BLaER1 treated with 17β-estradiol and CSF1 and Interleukin-3, amounts not matched to agents 10 nM and 100 nM (cell line): ENCODE measurements around the gene CCDC47.
A peak's percentile ranks its signal among the peaks of the same experiment; 100 is the strongest.

Experiments used
- H3K27ac ChIP-seq, 11 experiments: shearing (Covaris generic); formaldehyde crosslinking; 2 replicates each; pipeline ENCODE4 v1.8.1; 2022
- H3K27me3 ChIP-seq, 11 experiments: shearing (Covaris generic); formaldehyde crosslinking; 2 replicates each; pipeline ENCODE4 v1.8.1; 2022
- H3K36me3 ChIP-seq, 11 experiments: shearing (Covaris generic); formaldehyde crosslinking; 2 replicates each; pipeline ENCODE4 v1.8.1; 2022
- H3K4me1 ChIP-seq, 10 experiments: shearing (Covaris generic); formaldehyde crosslinking; 2 replicates each; pipeline ENCODE4 v1.8.1; 2022
- H3K4me2 ChIP-seq, 11 experiments: shearing (Covaris generic); formaldehyde crosslinking; 2 replicates each; pipeline ENCODE4 v1.8.1; 2022
- H3K4me3 ChIP-seq, 10 experiments: shearing (Covaris generic); formaldehyde crosslinking; 2 replicates each; pipeline ENCODE4 v1.8.1; 2022
- H3K9ac ChIP-seq, 11 experiments: shearing (Covaris generic); formaldehyde crosslinking; 2 replicates each; pipeline ENCODE4 v1.8.1; 2022
- H3K9me3 ChIP-seq, 11 experiments: shearing (Covaris generic); formaldehyde crosslinking; replicated peaks in 1 of 11; 2 replicates each; pipeline ENCODE4 v1.8.1; 2022
- H4K20me1 ChIP-seq, 11 experiments: shearing (Covaris generic); formaldehyde crosslinking; 2 replicates each; pipeline ENCODE4 v1.8.1; 2022
- Cebpa-rat ChIP-seq, 11 experiments: shearing (Covaris generic); IDR thresholded peaks; 2 replicates each; pipeline ENCODE4 v1.8.1; 2022

The CCDC47 gene

DNA sequence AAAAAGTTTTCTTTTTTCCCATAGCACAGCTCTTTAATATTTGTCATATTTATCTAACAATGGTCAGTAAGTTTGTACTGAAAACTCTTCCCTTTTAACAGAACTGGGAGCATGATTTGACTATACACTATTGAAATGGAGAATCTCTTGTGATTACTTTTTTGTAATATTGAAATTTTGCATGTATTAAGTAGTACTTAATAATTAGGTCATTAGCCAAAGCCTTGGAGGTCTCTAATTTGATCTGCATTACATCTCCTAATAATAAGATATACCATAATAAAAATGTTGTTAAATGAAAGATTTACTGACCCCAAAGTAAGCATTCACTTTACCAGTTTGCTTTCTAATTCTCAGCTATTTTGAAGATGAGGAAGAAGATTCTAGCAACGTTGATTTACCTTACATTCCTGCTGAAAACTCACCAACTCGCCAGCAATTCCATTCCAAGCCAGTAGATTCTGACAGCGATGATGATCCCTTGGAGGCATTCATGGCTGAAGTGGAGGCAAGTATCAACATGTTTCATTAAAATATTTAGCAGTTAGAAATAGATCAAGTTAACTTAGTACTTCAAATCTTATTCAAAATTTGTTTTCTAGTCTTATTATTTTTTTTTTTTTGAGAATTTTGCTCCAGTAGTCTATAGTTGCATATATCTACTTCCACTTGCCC lies 18.8 kb upstream of the CCDC47 start:
- no peaks in the 10 kb centered on the region for H3K9me3 ChIP-seq
- H3K36me3 ChIP-seq: peaks cover 98 to 100% (median 100%) of the 10 kb centered on the region in 11 experiments
- peaks cover 68 to 100% (median 94%) of the 10 kb centered on the region in 11 experiments; a peak in 21 of 22 replicates for H4K20me1 ChIP-seq
- no peak overlapping the region for H3K9ac ChIP-seq
- no peak overlapping the region for H3K4me3 ChIP-seq
- H3K27ac ChIP-seq: no peak overlapping the region
- no peak for TF ChIP-seq Cebpa-rat (IDR thresholded peaks at IDR 0.05)
- no peaks in the 10 kb centered on the region for H3K27me3 ChIP-seq
- no peak overlapping the region for H3K4me2 ChIP-seq
- H3K4me1 ChIP-seq: peaks cover 0 to 4% (median 0%) of the 10 kb centered on the region in 10 experiments; a peak in 4 of 20 replicates

- Histone ChIP-seq H3K27me3 (no peaks in the 10 kb centered on the region), H3K4me3 (no peak overlapping the region), H3K4me2 (no peak overlapping the region), H4K20me1 (peaks cover 78 to 100% (median 94%) of the 10 kb centered on the region in 11 experiments), H3K27ac (no peak overlapping the region), H3K4me1 (peaks cover 0 to 19% (median 0%) of the 10 kb centered on the region in 10 experiments; a peak in 4 of 20 replicates), H3K9ac (no peak overlapping the region), H3K36me3 (peaks cover 88 to 100% (median 100%) of the 10 kb centered on the region in 11 experiments), H3K9me3 (no peaks in the 10 kb centered on the region)
- TF ChIP-seq Cebpa-rat (IDR thresholded peaks at IDR 0.05): no peak
These were observed 16.7 kb upstream of the CCDC47 start for GRCh38 chr17:63790057-63790456.

DNA sequence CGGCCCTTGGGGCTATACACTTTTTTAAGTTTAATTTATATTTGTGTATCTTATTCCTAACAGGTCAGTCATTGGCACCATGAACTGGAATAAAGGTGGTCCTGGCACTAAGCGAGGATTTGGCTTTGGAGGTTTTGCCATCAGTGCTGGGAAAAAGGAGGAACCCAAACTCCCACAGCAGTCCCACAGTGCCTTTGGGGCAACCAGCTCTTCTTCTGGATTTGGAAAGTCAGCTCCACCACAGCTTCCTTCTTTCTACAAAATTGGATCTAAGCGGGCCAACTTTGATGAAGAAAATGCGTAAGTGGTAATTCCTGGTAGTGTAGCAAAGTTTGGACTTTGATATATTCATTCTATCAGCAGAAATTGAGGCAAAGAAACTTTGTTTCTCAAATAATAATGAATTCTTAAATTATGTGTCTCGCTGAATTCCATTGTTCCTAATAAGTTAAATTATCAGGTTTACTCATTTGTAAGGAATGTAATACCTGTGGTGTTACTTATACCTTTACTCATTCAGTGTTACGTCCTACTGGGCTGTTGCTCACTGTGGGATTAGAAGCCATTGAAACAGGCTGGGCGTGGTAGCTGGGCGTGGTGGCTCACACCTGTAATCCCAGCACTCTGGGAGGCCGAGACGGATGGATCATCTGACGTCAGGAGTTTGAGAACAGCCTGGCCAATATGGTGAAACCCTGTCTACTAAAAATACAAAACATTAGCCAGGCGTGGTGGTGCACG lies 13.7 kb upstream of the CCDC47 start:
- H3K27ac ChIP-seq: no peak overlapping the region

DNA sequence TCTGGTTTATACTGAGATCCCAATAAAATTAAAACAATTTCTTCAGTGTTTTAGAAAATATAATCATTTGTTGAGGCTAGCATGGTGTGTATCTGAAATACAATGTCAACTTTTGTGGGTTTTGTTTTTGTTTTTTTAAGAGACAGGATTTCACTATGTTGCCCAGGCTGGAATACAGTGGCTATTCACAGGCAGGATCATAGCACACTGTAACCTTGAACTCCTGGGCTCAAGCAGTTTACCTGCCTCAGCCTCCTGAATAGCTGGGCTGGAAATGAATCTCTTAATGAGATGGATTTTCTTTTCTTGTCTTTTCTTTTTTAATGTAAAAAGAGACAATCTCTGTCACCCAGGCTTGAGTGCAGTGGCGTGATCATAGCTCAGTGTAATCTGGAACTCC lies 12.7 kb upstream of the CCDC47 start:
- Histone ChIP-seq H3K27ac (no peak overlapping the region), H3K27me3 (no peaks in the 10 kb centered on the region), H3K9ac (no peak overlapping the region), H3K9me3 (no peaks in the 10 kb centered on the region), H4K20me1 (peaks cover 95 to 100% (median 100%) of the 10 kb centered on the region in 11 experiments), H3K4me2 (0 out of 22 replicates have a peak overlapping the region, but pooled peaks of 1 of the 11 experiments have one; percentile 29), H3K36me3 (peaks cover 80 to 100% (median 97%) of the 10 kb centered on the region in 11 experiments), H3K4me3 (no peak overlapping the region), H3K4me1 (peaks cover 0 to 19% (median 0%) of the 10 kb centered on the region in 10 experiments; a peak in 4 of 20 replicates)
- no peak for TF ChIP-seq Cebpa-rat (IDR thresholded peaks at IDR 0.05)

More for the DNA sequence above, 13.7 kb upstream of the CCDC47 start:
- Histone ChIP-seq H3K4me2 (peak overlapping the region in 3 of 11 experiments; percentile 5 to 29 (median 27); a peak in 3 of 22 replicates), H3K9ac (no peak overlapping the region), H3K4me3 (no peak overlapping the region), H3K4me1 (peaks cover 0 to 19% (median 0%) of the 10 kb centered on the region in 10 experiments; a peak in 4 of 20 replicates), H3K27me3 (no peaks in the 10 kb centered on the region), H4K20me1 (peaks cover 96 to 100% (median 100%) of the 10 kb centered on the region in 11 experiments), H3K9me3 (no peaks in the 10 kb centered on the region), H3K36me3 (peaks cover 84 to 100% (median 99%) of the 10 kb centered on the region in 11 experiments)
- no peak for TF ChIP-seq Cebpa-rat (IDR thresholded peaks at IDR 0.05)

GRCh38 chr17:63785556-63785955 lies 12.2 kb upstream of the CCDC47 start:
- no peak overlapping the region for H3K4me2 ChIP-seq
- H3K27ac ChIP-seq: no peak overlapping the region
- no peak for TF ChIP-seq Cebpa-rat (IDR thresholded peaks at IDR 0.05)
- no peaks in the 10 kb centered on the region for H3K27me3 ChIP-seq
- H3K4me3 ChIP-seq: no peak overlapping the region
- peaks cover 95 to 100% (median 100%) of the 10 kb centered on the region in 11 experiments for H4K20me1 ChIP-seq
- H3K4me1 ChIP-seq: peaks cover 0 to 22% (median 0%) of the 10 kb centered on the region in 10 experiments; a peak in 4 of 20 replicates
- no peaks in the 10 kb centered on the region for H3K9me3 ChIP-seq
- H3K9ac ChIP-seq: 0 out of 22 replicates have a peak overlapping the region, but pooled peaks of 1 of the 11 experiments have one; percentile 1
- peaks cover 81 to 100% (median 97%) of the 10 kb centered on the region in 11 experiments for H3K36me3 ChIP-seq

DNA sequence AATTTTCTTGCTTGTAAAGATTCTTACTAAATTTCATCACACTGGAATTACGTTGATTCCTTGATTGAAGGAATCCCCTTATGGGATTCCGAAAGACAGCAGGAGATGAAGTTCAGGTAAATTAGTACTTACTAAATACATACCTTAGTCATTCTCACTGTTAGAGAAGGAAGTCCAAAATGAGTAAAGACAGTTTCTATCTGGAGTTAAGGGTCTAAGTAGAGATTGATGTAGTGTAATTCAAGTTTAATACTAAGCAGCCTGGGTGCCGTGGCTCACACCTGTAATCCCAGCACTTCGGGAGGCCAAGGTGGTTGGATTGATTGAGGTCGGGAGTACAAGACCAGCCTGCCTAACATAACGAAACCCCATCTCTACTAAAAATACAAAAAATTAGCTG lies 10.1 kb upstream of the CCDC47 start:
- peaks cover 97 to 100% (median 100%) of the 10 kb centered on the region in 11 experiments for H4K20me1 ChIP-seq
- no peaks in the 10 kb centered on the region for H3K9me3 ChIP-seq
- peak overlapping the region in 5 of 11 experiments; percentile 7 to 41 (median 20); a peak in 3 of 22 replicates for H3K9ac ChIP-seq
- TF ChIP-seq Cebpa-rat (IDR thresholded peaks at IDR 0.05): no peak
- H3K27ac ChIP-seq: no peak overlapping the region
- H3K4me2 ChIP-seq: no peak overlapping the region
- peaks cover 0 to 38% (median 13%) of the 10 kb centered on the region in 10 experiments; a peak in 11 of 20 replicates for H3K4me1 ChIP-seq
- H3K4me3 ChIP-seq: no peak overlapping the region
- peaks cover 77 to 100% (median 97%) of the 10 kb centered on the region in 11 experiments for H3K36me3 ChIP-seq
- H3K27me3 ChIP-seq: no peaks in the 10 kb centered on the region

DNA sequence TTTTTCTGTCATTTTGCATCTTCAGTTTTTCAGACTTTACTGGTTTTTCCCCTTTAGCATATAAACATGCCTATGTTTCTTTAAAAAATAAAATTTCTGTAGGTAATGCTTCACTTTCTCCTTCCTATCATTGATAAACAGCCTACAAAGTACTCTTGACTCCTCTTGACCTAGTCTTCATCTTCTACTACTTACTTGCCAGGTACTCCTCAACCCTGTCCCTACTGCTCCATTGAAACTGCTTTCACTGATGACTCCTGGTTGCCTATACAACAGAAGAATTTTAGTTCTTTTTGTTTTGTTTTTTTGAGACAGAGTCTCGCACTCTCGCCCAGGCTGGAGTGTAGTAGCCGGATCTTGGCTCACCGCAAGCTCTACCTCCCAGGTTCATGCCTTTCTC lies 7.5 kb upstream of the CCDC47 start:
- Histone ChIP-seq H3K36me3 (peaks cover 77 to 100% (median 96%) of the 10 kb centered on the region in 11 experiments), H4K20me1 (peaks cover 98 to 100% (median 100%) of the 10 kb centered on the region in 11 experiments)

GRCh38 chr17:63780507-63780906 lies 7.1 kb upstream of the CCDC47 start:
- Histone ChIP-seq H3K4me1 (peaks cover 16 to 53% (median 36%) of the 10 kb centered on the region in 10 experiments), H3K9me3 (no peaks in the 10 kb centered on the region), H3K4me2 (no peak overlapping the region), H3K27ac (0 out of 22 replicates have a peak overlapping the region, but pooled peaks of 1 of the 11 experiments have one; percentile 17), H4K20me1 (peaks cover 98 to 100% (median 100%) of the 10 kb centered on the region in 11 experiments), H3K9ac (peak overlapping the region in 2 of 11 experiments; percentile 9 to 32; a peak in 1 of 22 replicates), H3K36me3 (peaks cover 77 to 100% (median 94%) of the 10 kb centered on the region in 11 experiments), H3K4me3 (no peak overlapping the region), H3K27me3 (no peaks in the 10 kb centered on the region)
- no peak for TF ChIP-seq Cebpa-rat (IDR thresholded peaks at IDR 0.05)

More for the DNA sequence above, 7.5 kb upstream of the CCDC47 start:
- Histone ChIP-seq H3K27ac (0 out of 22 replicates have a peak overlapping the region, but pooled peaks of 1 of the 11 experiments have one; percentile 17), H3K4me2 (no peak overlapping the region), H3K9ac (0 out of 22 replicates have a peak overlapping the region, but pooled peaks of 2 of the 11 experiments have one; percentile 9 to 32), H3K4me1 (peaks cover 12 to 49% (median 32%) of the 10 kb centered on the region in 10 experiments; a peak in 19 of 20 replicates), H3K27me3 (no peaks in the 10 kb centered on the region), H3K9me3 (no peaks in the 10 kb centered on the region), H3K4me3 (no peak overlapping the region)
- TF ChIP-seq Cebpa-rat (IDR thresholded peaks at IDR 0.05): no peak
